HepG2 (cell line): ENCODE data around the gene GRAMD1A. TPM values are rescaled to one million over a fixed set of nuclear protein-coding genes. Genes with fewer than 3 reads are reported as not detected.

ENCODE experiments used
- ADNP ChIP-seq: sonication (generic); formaldehyde crosslinking; IDR thresholded peaks from 2 replicates; pipeline ENCODE4 v1.4.0; 2020; ENCODE audit warnings: missing genetic modification reagents
- ATF1 ChIP-seq: IDR thresholded peaks from 2 replicates; pipeline ENCODE4 v1.6.1; 2016; ENCODE audit warnings: mild to moderate bottlenecking, control low read depth
- CREB1 ChIP-seq, 2 experiments: fragments of 450-650 bp in 1 of 2; IDR thresholded peaks; 2 replicates each; pipeline ENCODE4 v1.6.1; 2016 to 2017; ENCODE audit warnings: control low read depth in 1 of 2, mild to moderate bottlenecking in 1 of 2, missing compliant biosample characterization in 1 of 2, missing genetic modification characterization in 1 of 2
- CSRNP1 ChIP-seq: sonication (generic); formaldehyde crosslinking; IDR thresholded peaks from 2 replicates; pipeline ENCODE4 v1.8.1; 2023; ENCODE audit warnings: mild to moderate bottlenecking, missing genetic modification reagents
- ELF1 ChIP-seq: sonication (generic); formaldehyde crosslinking; IDR thresholded peaks from 2 replicates; pipeline ENCODE4 v1.4.0; 2020; ENCODE audit warnings: missing genetic modification reagents
- ERF ChIP-seq: IDR thresholded peaks from 2 replicates; pipeline ENCODE4 v1.6.1; 2018; ENCODE audit warnings: missing biosample characterization, missing genetic modification reagents
- GATAD1 ChIP-seq: IDR thresholded peaks from 2 replicates; pipeline ENCODE4 v1.6.1; 2016; ENCODE audit warnings: missing genetic modification reagents, missing compliant biosample characterization
- HNRNPUL1 ChIP-seq: fragments of 200-400 bp; formaldehyde crosslinking; IDR thresholded peaks from 2 replicates; pipeline ENCODE4 v1.6.1; 2017; ENCODE audit warnings: low read depth, mild to moderate bottlenecking, low read length, moderate library complexity
- KLF15 ChIP-seq: sonication (generic); formaldehyde crosslinking; IDR thresholded peaks from 2 replicates; pipeline ENCODE4 v1.8.1; 2023; ENCODE audit warnings: borderline replicate concordance, mild to moderate bottlenecking, inconsistent platforms, missing genetic modification reagents, mixed read lengths
- SATB2 ChIP-seq: sonication (generic); formaldehyde crosslinking; IDR thresholded peaks from 2 replicates; pipeline ENCODE4 v1.5.0; 2020; ENCODE audit warnings: missing genetic modification reagents
- ZBTB44 ChIP-seq: sonication (generic); formaldehyde crosslinking; IDR thresholded peaks from 2 replicates; pipeline ENCODE4 v1.4.0; 2020; ENCODE audit warnings: missing genetic modification reagents
- ZC3H13 ChIP-seq: sonication (generic); formaldehyde crosslinking; IDR thresholded peaks from 2 replicates; pipeline ENCODE4 v1.8.1; 2023; ENCODE audit warnings: mild to moderate bottlenecking, missing genetic modification reagents, moderate library complexity
- ZNF34 ChIP-seq: sonication (generic); formaldehyde crosslinking; IDR thresholded peaks from 2 replicates; pipeline ENCODE4 v1.4.0; 2020; ENCODE audit warnings: mild to moderate bottlenecking, missing genetic modification reagents, borderline replicate concordance
- ZZZ3 ChIP-seq: sonication (generic); formaldehyde crosslinking; IDR thresholded peaks from 2 replicates; pipeline ENCODE4 v1.4.0; 2020; ENCODE audit warnings: missing genetic modification reagents, mild to moderate bottlenecking, borderline replicate concordance
- polyA plus RNA-seq, 8 experiments: library from polyadenylated mRNA; depleted of rRNA in 3 of 8; stranded (reverse) in 7 of 8; unstranded in 1 of 8; fragments of >200 nt; fragmentation: Illumina TruSeq in 4 of 8; extraction: Trizol in 4 of 8; gene quantifications; 2 replicates each; pipeline versions ENCODE4 v1.2.1 to v1.2.3, GENCODE V29; 2011 to 2016; ENCODE audit warnings: low read depth in 4 of 8, missing spikeins in 1 of 8, mixed read lengths in 1 of 8; ENCODE audit not compliant: insufficient read depth in 1 of 8
- total RNA-seq, 5 experiments: library from RNA; depleted of rRNA; stranded (reverse); fragments of >200 nt; fragmentation: Illumina TruSeq; extraction: Trizol; gene quantifications; 2 replicates each; pipeline ENCODE4 v1.2.3, GENCODE V29; 2016; ENCODE audit warnings: low read depth in 1 of 5
- TF ChIP-seq, protein P1 (sequence below): sonication (generic); formaldehyde crosslinking; IDR thresholded peaks from 2 replicates; pipeline ENCODE4 v1.5.0; 2020; ENCODE audit warnings: missing genetic modification reagents, mild to moderate bottlenecking, borderline replicate concordance
- TF ChIP-seq, protein P2 (sequence below): sonication (generic); formaldehyde crosslinking; IDR thresholded peaks from 2 replicates; pipeline ENCODE4 v1.8.0; 2022; ENCODE audit warnings: mild to moderate bottlenecking, missing genetic modification reagents, borderline replicate concordance
- TF ChIP-seq, protein P3 (sequence below): sonication (generic); formaldehyde crosslinking; conservative IDR thresholded peaks from 2 replicates; pipeline ENCODE4 v1.4.0; 2020; ENCODE audit warnings: missing genetic modification reagents
- TF ChIP-seq, protein P4 (sequence below): sonication (generic); formaldehyde crosslinking; IDR thresholded peaks from 2 replicates; pipeline ENCODE4 v1.4.0; 2020; ENCODE audit warnings: low read depth, mild to moderate bottlenecking, missing genetic modification reagents
- TF ChIP-seq, protein P5 (sequence below): sonication (generic); formaldehyde crosslinking; IDR thresholded peaks from 2 replicates; pipeline ENCODE4 v1.9.0; 2021; ENCODE audit warnings: missing genetic modification reagents, mild to moderate bottlenecking, borderline replicate concordance

GRAMD1A gene
- total and polyA plus RNA-seq, 2 of the 13 experiments (the other 11 are each of a cell fraction or from before 2014, with no cell fraction given): 14.7 to 181 TPM

DNA sequence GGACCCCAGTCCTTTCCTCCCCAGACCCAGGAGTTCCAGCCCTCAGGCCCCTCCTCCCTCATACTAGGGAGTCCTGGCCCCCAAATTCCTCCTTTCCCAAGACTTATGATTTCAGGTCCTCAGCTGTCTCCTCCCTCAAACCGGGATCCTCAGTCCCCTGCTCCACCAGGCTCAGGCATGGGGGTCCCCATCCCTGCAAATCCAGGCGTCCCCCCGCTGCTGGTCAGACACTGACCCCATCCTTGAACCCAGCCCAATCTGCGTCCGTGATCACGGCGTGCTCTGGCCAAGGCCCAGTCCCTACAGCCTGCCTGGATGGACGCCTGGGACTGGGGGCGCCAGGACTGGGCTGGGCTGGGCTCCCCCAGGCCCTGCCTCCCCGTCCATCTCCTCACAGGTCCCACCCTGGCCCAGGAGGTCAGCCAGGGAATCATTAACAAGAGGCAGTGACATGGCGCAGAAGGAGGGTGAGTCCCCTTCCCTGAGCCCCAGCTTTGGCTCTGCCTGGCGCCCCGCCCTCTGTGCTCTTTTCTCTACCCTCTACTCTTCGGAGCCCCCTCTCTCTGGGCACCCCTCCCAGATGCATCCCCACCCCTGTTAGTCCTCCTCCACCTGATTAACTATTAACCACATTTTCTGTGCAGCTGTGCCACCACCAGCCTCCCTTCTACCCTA is 42.1 kb downstream of the GRAMD1A start (continued):
- TF ChIP-seq HNRNPUL1: no peak
- TF ChIP-seq, protein P1, sequence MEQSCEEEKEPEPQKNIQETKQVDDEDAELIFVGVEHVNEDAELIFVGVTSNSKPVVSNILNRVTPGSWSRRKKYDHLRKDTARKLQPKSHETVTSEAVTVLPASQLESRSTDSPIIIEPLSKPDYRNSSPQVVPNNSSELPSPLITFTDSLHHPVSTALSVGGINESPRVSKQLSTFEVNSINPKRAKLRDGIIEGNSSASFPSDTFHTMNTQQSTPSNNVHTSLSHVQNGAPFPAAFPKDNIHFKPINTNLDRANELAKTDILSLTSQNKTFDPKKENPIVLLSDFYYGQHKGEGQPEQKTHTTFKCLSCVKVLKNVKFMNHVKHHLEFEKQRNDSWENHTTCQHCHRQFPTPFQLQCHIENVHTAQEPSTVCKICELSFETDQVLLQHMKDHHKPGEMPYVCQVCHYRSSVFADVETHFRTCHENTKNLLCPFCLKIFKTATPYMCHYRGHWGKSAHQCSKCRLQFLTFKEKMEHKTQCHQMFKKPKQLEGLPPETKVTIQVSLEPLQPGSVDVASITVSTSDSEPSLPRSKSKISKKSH (CRISPR knock-in tag): no peak
- TF ChIP-seq ERF: peak; percentile 49; the same call in 1 of the 2 replicates
- no peak for TF ChIP-seq ATF1 (CRISPR knock-in tag)
- TF ChIP-seq, protein P2, sequence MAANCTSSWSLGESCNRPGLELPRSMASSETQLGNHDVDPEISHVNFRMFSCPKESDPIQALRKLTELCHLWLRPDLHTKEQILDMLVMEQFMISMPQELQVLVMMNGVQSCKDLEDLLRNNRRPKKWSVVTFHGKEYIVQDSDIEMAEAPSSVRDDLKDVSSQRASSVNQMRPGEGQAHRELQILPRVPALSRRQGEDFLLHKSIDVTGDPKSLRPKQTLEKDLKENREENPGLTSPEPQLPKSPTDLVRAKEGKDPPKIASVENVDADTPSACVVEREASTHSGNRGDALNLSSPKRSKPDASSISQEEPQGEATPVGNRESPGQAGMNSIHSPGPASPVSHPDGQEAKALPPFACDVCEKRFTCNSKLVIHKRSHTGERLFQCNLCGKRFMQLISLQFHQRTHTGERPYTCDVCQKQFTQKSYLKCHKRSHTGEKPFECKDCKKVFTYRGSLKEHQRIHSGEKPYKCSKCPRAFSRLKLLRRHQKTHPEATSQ (CRISPR knock-in tag): no peak
- TF ChIP-seq, protein P3, sequence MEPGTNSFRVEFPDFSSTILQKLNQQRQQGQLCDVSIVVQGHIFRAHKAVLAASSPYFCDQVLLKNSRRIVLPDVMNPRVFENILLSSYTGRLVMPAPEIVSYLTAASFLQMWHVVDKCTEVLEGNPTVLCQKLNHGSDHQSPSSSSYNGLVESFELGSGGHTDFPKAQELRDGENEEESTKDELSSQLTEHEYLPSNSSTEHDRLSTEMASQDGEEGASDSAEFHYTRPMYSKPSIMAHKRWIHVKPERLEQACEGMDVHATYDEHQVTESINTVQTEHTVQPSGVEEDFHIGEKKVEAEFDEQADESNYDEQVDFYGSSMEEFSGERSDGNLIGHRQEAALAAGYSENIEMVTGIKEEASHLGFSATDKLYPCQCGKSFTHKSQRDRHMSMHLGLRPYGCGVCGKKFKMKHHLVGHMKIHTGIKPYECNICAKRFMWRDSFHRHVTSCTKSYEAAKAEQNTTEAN (CRISPR knock-in tag): no peak
- no peak for TF ChIP-seq ZZZ3 (CRISPR knock-in tag)
- TF ChIP-seq ZBTB44 (CRISPR knock-in tag): no peak
- TF ChIP-seq, protein P4, sequence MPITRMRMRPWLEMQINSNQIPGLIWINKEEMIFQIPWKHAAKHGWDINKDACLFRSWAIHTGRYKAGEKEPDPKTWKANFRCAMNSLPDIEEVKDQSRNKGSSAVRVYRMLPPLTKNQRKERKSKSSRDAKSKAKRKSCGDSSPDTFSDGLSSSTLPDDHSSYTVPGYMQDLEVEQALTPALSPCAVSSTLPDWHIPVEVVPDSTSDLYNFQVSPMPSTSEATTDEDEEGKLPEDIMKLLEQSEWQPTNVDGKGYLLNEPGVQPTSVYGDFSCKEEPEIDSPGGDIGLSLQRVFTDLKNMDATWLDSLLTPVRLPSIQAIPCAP (CRISPR knock-in tag): no peak
- TF ChIP-seq CREB1 (IDR thresholded peaks at IDR 0.05): no peak
- TF ChIP-seq CREB1 (CRISPR knock-in tag; IDR thresholded peaks at IDR 0.05): no peak
- no peak for TF ChIP-seq KLF15 (CRISPR knock-in tag)
- no peak for TF ChIP-seq CSRNP1
- peak; percentile 63; the same call in 1 of the 2 replicates for TF ChIP-seq ZC3H13 (CRISPR knock-in tag)
- no peak for TF ChIP-seq GATAD1 (CRISPR knock-in tag)
- TF ChIP-seq SATB2 (CRISPR knock-in tag): no peak
- no peak for TF ChIP-seq ADNP (CRISPR knock-in tag)
- TF ChIP-seq ZNF34 (CRISPR knock-in tag): no peak
- TF ChIP-seq ELF1: no peak
- TF ChIP-seq, protein P5, sequence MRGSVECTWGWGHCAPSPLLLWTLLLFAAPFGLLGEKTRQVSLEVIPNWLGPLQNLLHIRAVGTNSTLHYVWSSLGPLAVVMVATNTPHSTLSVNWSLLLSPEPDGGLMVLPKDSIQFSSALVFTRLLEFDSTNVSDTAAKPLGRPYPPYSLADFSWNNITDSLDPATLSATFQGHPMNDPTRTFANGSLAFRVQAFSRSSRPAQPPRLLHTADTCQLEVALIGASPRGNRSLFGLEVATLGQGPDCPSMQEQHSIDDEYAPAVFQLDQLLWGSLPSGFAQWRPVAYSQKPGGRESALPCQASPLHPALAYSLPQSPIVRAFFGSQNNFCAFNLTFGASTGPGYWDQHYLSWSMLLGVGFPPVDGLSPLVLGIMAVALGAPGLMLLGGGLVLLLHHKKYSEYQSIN (CRISPR knock-in tag): no peak
